K562 (cell line): ENCODE results near the gene CDPF1. TPM values are rescaled to one million over a fixed set of nuclear protein-coding genes. Genes with fewer than 3 reads are reported as not detected.

Experiments used
- ATAC-seq: fragments of 200-7000 bp; cut with Tn5 transposase; 3 replicates; pipeline ENCODE4 v1.9.1; 2020; ENCODE audit warnings: moderate library complexity
- BruUV-seq: library from RNA; stranded (reverse); fragments of 400-500 nt; replicated peaks from 2 replicates; lab custom pipeline; 2021; lab: Mats Ljungman, UMichigan
- CTCF ChIA-PET: fragments of 300-600 bp; formaldehyde crosslinking; extraction: SDS; loops from one replicate; lab custom pipeline; 2021; ENCODE audit warnings: low intra/inter-chr PET ratio; lab: Yijun Ruan, JAX
- POLR2A ChIA-PET: fragments of 300-600, 350-650 bp; sonication (Branson Sonifier 250); formaldehyde crosslinking; extraction: SDS; loops from one replicate; lab custom pipeline; 2021; ENCODE audit warnings: antibody characterized with exemption, inconsistent platforms; lab: Yijun Ruan, JAX
- DNase-seq, 4 experiments: peaks; one replicate each; pipeline versions ENCODE4 v3.0.0 to v3.0.0-alpha.2; 2011 to 2018; ENCODE audit warnings: low spot score in 3 of 4, mixed read lengths in 3 of 4; ENCODE audit errors: extremely low read depth in 1 of 4
- FAIRE-seq: peaks from 2 replicates; lab custom pipeline; 2011; peaks lifted over from hg19 to GRCh38; lab: Jason Lieb, UNC
- H2AFZ ChIP-seq: 2 replicates; pipeline ENCODE4 v1.6.0; 2011; ENCODE audit warnings: low read depth, low read length, control low read depth, inconsistent platforms
- H3K27ac ChIP-seq: fragments of 200-600 bp; 3 replicates; pipeline ENCODE4 v1.8.0; 2011; ENCODE audit warnings: low read depth, mild to moderate bottlenecking, control low read depth, inconsistent platforms, low read length, moderate library complexity, mixed read lengths; ENCODE audit errors: extremely low read depth
- H3K27me3 ChIP-seq, 2 experiments: fragments of 300-600 bp in 1 of 2; 2 replicates in 1 of 2; 3 replicates in 1 of 2; pipeline versions ENCODE4 v1.6.0 to v1.8.0; 2011; ENCODE audit warnings: inconsistent platforms in 2 of 2, low read length in 2 of 2, mild to moderate bottlenecking in 1 of 2, mixed read lengths in 1 of 2, moderate library complexity in 1 of 2; ENCODE audit not compliant: control insufficient read depth in 2 of 2, insufficient read depth in 2 of 2
- H3K36me3 ChIP-seq: fragments of 300-600 bp; 3 replicates; pipeline ENCODE4 v1.8.0; 2011; ENCODE audit warnings: mild to moderate bottlenecking, low read length, inconsistent platforms; ENCODE audit not compliant: control insufficient read depth, insufficient read depth
- H3K4me1 ChIP-seq, 2 experiments: fragments of 200-600 bp in 1 of 2; replicated peaks in 1 of 2; 2 replicates in 1 of 2; 3 replicates in 1 of 2; pipeline versions ENCODE4 v1.5.1 to v1.8.0; 2011; ENCODE audit warnings: inconsistent platforms in 2 of 2, low read length in 2 of 2, mild to moderate bottlenecking in 1 of 2, mixed read lengths in 1 of 2, moderate library complexity in 1 of 2; ENCODE audit not compliant: control insufficient read depth in 2 of 2, insufficient read depth in 2 of 2
- H3K4me2 ChIP-seq: 2 replicates; pipeline ENCODE4 v1.6.1; 2011; ENCODE audit warnings: low read length, control low read depth, inconsistent platforms, mixed read lengths; ENCODE audit not compliant: insufficient read depth
- H3K4me3 ChIP-seq: fragments of 200-600 bp; sonication (generic), shearing (Covaris generic); 2 replicates; pipeline ENCODE4 v1.5.1; 2016; ENCODE audit warnings: control low read depth, inconsistent platforms
- H3K79me2 ChIP-seq: fragments of 200-600 bp; 3 replicates; pipeline ENCODE4 v1.8.0; 2011; ENCODE audit warnings: low read length, inconsistent platforms; ENCODE audit not compliant: control insufficient read depth, insufficient read depth
- H3K9ac ChIP-seq, 2 experiments: 2 replicates each; pipeline versions ENCODE4 v1.6.0 to v1.6.1; 2011; ENCODE audit warnings: low read depth in 2 of 2, low read length in 2 of 2, control low read depth in 1 of 2, inconsistent platforms in 1 of 2, mild to moderate bottlenecking in 1 of 2, mixed read lengths in 1 of 2; ENCODE audit not compliant: insufficient read depth in 1 of 2
- H3K9me1 ChIP-seq: one replicate; pipeline ENCODE4 v1.6.0; 2011; ENCODE audit warnings: inconsistent platforms, mild to moderate bottlenecking, low read length, moderate library complexity; ENCODE audit not compliant: control insufficient read depth, insufficient read depth
- H3K9me3 ChIP-seq: replicated peaks from 2 replicates; pipeline ENCODE4 v1.5.1; 2011; ENCODE audit warnings: low read depth, low read length, inconsistent platforms; ENCODE audit not compliant: control insufficient read depth, insufficient read depth
- H4K20me1 ChIP-seq: replicated peaks from 2 replicates; pipeline ENCODE4 v1.6.1; 2011; ENCODE audit warnings: low read length, inconsistent platforms, mixed read lengths; ENCODE audit not compliant: control insufficient read depth, insufficient read depth
- BDP1 ChIP-seq: IDR thresholded peaks from 3 replicates; pipeline ENCODE4 v1.6.1; 2011; ENCODE audit not compliant: insufficient read length, insufficient read depth
- CC2D1A ChIP-seq: fragments of 450-650 bp; IDR thresholded peaks from 2 replicates; pipeline ENCODE4 v1.6.1; 2017; ENCODE audit warnings: mild to moderate bottlenecking
- GTF2F1 ChIP-seq: IDR thresholded peaks from 2 replicates; pipeline ENCODE4 v1.6.1; 2011; ENCODE audit warnings: low read depth, low read length, improper control_type of control experiment
- HLTF ChIP-seq: fragments of 450-650 bp; IDR thresholded peaks from 2 replicates; pipeline ENCODE4 v1.6.1; 2016
- HMBOX1 ChIP-seq: sonication (generic); IDR thresholded peaks from 2 replicates; pipeline ENCODE4 v1.6.1; 2016
- KLF16 ChIP-seq: IDR thresholded peaks from 2 replicates; pipeline ENCODE4 v1.6.1; 2016; ENCODE audit warnings: antibody characterized with exemption
- PBX2 ChIP-seq, 2 experiments: IDR thresholded peaks in 1 of 2; conservative IDR thresholded peaks in 1 of 2; 2 replicates each; pipeline ENCODE4 v1.6.1; 2016; ENCODE audit warnings: low read depth in 2 of 2, mild to moderate bottlenecking in 1 of 2, missing compliant biosample characterization in 1 of 2, missing genetic modification characterization in 1 of 2, moderate library complexity in 1 of 2
- SMARCC2 ChIP-seq: fragments of 450-650 bp; IDR thresholded peaks from 2 replicates; pipeline ENCODE4 v1.6.1; 2017; ENCODE audit warnings: antibody characterized with exemption, moderate library complexity, mild to moderate bottlenecking, low read depth
- ZNF23 ChIP-seq: fragments of 250-450 bp; sonication (Bioruptor Pico); IDR thresholded peaks from 2 replicates; pipeline ENCODE4 v1.4.0; 2020; ENCODE audit warnings: mild to moderate bottlenecking
- ZNF407 ChIP-seq: fragments of 450-650 bp; IDR thresholded peaks from 2 replicates; pipeline ENCODE4 v1.6.1; 2016; ENCODE audit warnings: low read depth
- ZNF764 ChIP-seq: fragments of 250-450 bp; sonication (Bioruptor Pico); IDR thresholded peaks from 2 replicates; pipeline ENCODE4 v1.4.0; 2020; ENCODE audit warnings: low read depth, mild to moderate bottlenecking, moderate library complexity
- WGBS: fragments of 100-300 bp; shearing (Covaris generic); methylation state at CpG from one replicate; pipeline ENCODE4 v1.1.6; 2016; ENCODE audit warnings: low coverage, mixed read lengths; ENCODE audit not compliant: insufficient coverage; ENCODE audit errors: missing lambda C conversion rate; 5-methylcytosine and 5-hydroxymethylcytosine counted together
- in situ Hi-C: fragments of 300-500 bp; cut with MboI; formaldehyde crosslinking; loops from 4 replicates; pipeline ENCODE4 v1.15.0; 2018; ENCODE audit warnings: inconsistent platforms, mixed read lengths
- intact Hi-C: fragments of 100-400 bp; cut with micrococcal nuclease; formaldehyde crosslinking; loops from 2 replicates; pipeline ENCODE4 v1.14.2; 2022
- polyA plus RNA-seq, 8 experiments: library from polyadenylated mRNA; depleted of rRNA in 4 of 8; stranded (reverse) in 5 of 8; unstranded in 3 of 8; fragments of >200 nt; fragmentation: Nextera tagmentation in 2 of 8; fragmentation: Illumina TruSeq in 1 of 8; extraction: Ambion mirVana in 2 of 8; extraction: Trizol in 1 of 8; gene quantifications; 2 replicates each; pipeline versions ENCODE4 v1.2.1 to v1.2.3, GENCODE V29; 2011 to 2014; ENCODE audit warnings: inconsistent platforms in 1 of 8, missing spikeins in 1 of 8
- total RNA-seq, 7 experiments: library from RNA; depleted of rRNA in 6 of 7; stranded (reverse); fragments of >200 nt in 6 of 7; fragmentation: Illumina TruSeq in 2 of 7; extraction: Trizol in 2 of 7; gene quantifications; 2 replicates each; pipeline versions ENCODE4 v1.2.1 to v1.2.3, GENCODE V29; 2011 to 2021; ENCODE audit warnings: low replicate concordance in 1 of 7

Gene CDPF1
- total and polyA plus RNA-seq, 9 of the 15 experiments (the other 6 are each of a cell fraction or from before 2014, with no cell fraction given): 0.84 to 19.5 (median 9.1) TPM

- in situ Hi-C loops: no loop called here
- Histone ChIP-seq H3K4me2 (no peak overlapping the region), H3K27ac (no peak overlapping the region), H2AFZ (no peak overlapping the region), H3K4me3 (no peak overlapping the region), H3K9ac (no peak overlapping the region), H4K20me1 (no peaks in the 10 kb centered on the region), H3K9me3 (no peaks in the 10 kb centered on the region), H3K36me3 (no peaks in the 10 kb centered on the region), H3K79me2 (no peaks in the 10 kb centered on the region), H3K9me1 (no peaks in the 10 kb centered on the region), H3K27me3 (no peaks in the 10 kb centered on the region), H3K4me1 (peaks cover 40 to 41% of the 10 kb centered on the region in 2 experiments; a peak in 4 of 5 replicates)
- CTCF ChIA-PET: no interaction called here
- POLR2A ChIA-PET: interaction anchor here (1.2 kb wide), 1 partner anchor 13 kb away, joined by 3 read pairs; the partner anchor contains the start of gene CDPF1
- no peak for FAIRE-seq
- no peak for ATAC-seq
- intact Hi-C loops: no loop called here
- 77% methylated on average over 12 of the region's 12 CpGs for WGBS
- no TSS peak for BruUV-seq
- no peak for DNase-seq
- TF ChIP-seq HMBOX1: no peak
- TF ChIP-seq PBX2 (CRISPR knock-in tag; IDR thresholded peaks at IDR 0.05; ENCODE audit: low read depth): no peak
- no peak for TF ChIP-seq PBX2 (tag; conservative IDR thresholded peaks at IDR 0.05; ENCODE audit: low read depth)
- no peak for TF ChIP-seq BDP1
- TF ChIP-seq ZNF407: no peak
- TF ChIP-seq CC2D1A: no peak
- no peak for TF ChIP-seq ZNF764 (CRISPR knock-in tag)
- no peak for TF ChIP-seq SMARCC2
- no peak for TF ChIP-seq KLF16
- TF ChIP-seq HLTF: no peak
- no peak for TF ChIP-seq GTF2F1
- no peak for TF ChIP-seq ZNF23 (CRISPR knock-in tag)
Measured at GRCh38 chr22:46237453-46238124, 12.5 kb downstream of the CDPF1 start.
